MCF 10A (cell line): ENCODE data around the gene TAC4. TPM values are rescaled to one million over a fixed set of nuclear protein-coding genes. Genes with fewer than 3 reads are reported as not detected.

Experiments used
- BruUV-seq: library from RNA; stranded (reverse); fragments of 400-500 nt; replicated peaks from 2 replicates; lab custom pipeline; 2021; lab: Mats Ljungman, UMichigan
- CTCF ChIA-PET: fragments of 300-600 bp; sonication (Branson Sonifier 250); formaldehyde crosslinking; extraction: SDS; loops from one replicate; lab custom pipeline; 2021; ENCODE audit warnings: antibody characterized with exemption, inconsistent platforms; lab: Yijun Ruan, JAX
- POLR2A ChIA-PET: fragments of 300-600, 350-650 bp; sonication (Branson Sonifier 250); formaldehyde crosslinking; extraction: SDS; loops from one replicate; lab custom pipeline; 2020; ENCODE audit warnings: antibody characterized with exemption, inconsistent platforms; lab: Yijun Ruan, JAX
- DNase-seq: peaks from one replicate; pipeline ENCODE4 v3.0.0-alpha.2; 2018; ENCODE audit not compliant: unreplicated experiment
- H3K27ac Mint-ChIP-seq: one replicate; pipeline ENCODE4 v1.8.0; 2022; ENCODE audit warnings: mild to moderate bottlenecking, low read depth, mixed read lengths; ENCODE audit not compliant: unreplicated experiment
- H3K27me3 Mint-ChIP-seq: one replicate; pipeline ENCODE4 v1.8.0; 2022; ENCODE audit warnings: mixed read lengths; ENCODE audit not compliant: insufficient read depth, unreplicated experiment
- H3K36me3 Mint-ChIP-seq: one replicate; pipeline ENCODE4 v1.8.0; 2022; ENCODE audit warnings: mild to moderate bottlenecking, moderate library complexity, mixed read lengths; ENCODE audit not compliant: insufficient read depth, unreplicated experiment
- H3K4me1 Mint-ChIP-seq: one replicate; pipeline ENCODE4 v1.8.0; 2022; ENCODE audit warnings: mixed read lengths; ENCODE audit not compliant: insufficient read depth, unreplicated experiment
- H3K4me3 Mint-ChIP-seq: one replicate; pipeline ENCODE4 v1.8.0; 2022; ENCODE audit warnings: mild to moderate bottlenecking, moderate library complexity, mixed read lengths; ENCODE audit not compliant: unreplicated experiment
- H3K9me3 Mint-ChIP-seq: one replicate; pipeline ENCODE4 v1.8.0; 2022; ENCODE audit warnings: mixed read lengths; ENCODE audit not compliant: unreplicated experiment
- CTCF ChIP-seq: fragments of 200-600 bp; IDR thresholded peaks from one replicate; pipeline ENCODE4 v1.8.0; 2022; ENCODE audit warnings: antibody characterized with exemption, mild to moderate bottlenecking; ENCODE audit not compliant: unreplicated experiment
- intact Hi-C: fragments of 100-400 bp; cut with micrococcal nuclease; formaldehyde crosslinking; loops from 2 replicates; pipeline ENCODE4 v1.14.1; 2022
- total RNA-seq: library from RNA; stranded (reverse); gene quantifications from 2 replicates; pipeline ENCODE4 v1.2.3, GENCODE V29; 2022

The TAC4 gene
- total RNA-seq, 1 experiment from 2014 or later, result not detected

GRCh38 chr17:49817993-49818392, 29.9 kb downstream of the TAC4 start:
- BruUV-seq, result no TSS peak
- no peaks in the 10 kb centered on the region for H3K9me3 Mint-ChIP-seq
- peaks cover 78% of the 10 kb centered on the region for H3K36me3 Mint-ChIP-seq
- H3K4me3 Mint-ChIP-seq, result no peak overlapping the region
- H3K27me3 Mint-ChIP-seq, result no peaks in the 10 kb centered on the region
- no peak for TF ChIP-seq CTCF
- H3K4me1 Mint-ChIP-seq, result no peaks in the 10 kb centered on the region
- no peak for DNase-seq
- POLR2A ChIA-PET, result no interaction called here
- intact Hi-C loops, result no loop called here
- no peak overlapping the region for H3K27ac Mint-ChIP-seq
- CTCF ChIA-PET, result interaction anchor here (0.6 kb wide), 1 partner anchor 260 kb away, joined by 3 read pairs; no protein-coding TSS in a partner anchor

GRCh38 chr17:49815761-49816281, 32.0 kb downstream of the TAC4 start:
- DNase-seq, result no peak
- intact Hi-C loops, result no loop called here
- no peaks in the 10 kb centered on the region for H3K27me3 Mint-ChIP-seq
- BruUV-seq, result no TSS peak
- H3K36me3 Mint-ChIP-seq, result peaks cover 78% of the 10 kb centered on the region
- H3K9me3 Mint-ChIP-seq, result no peaks in the 10 kb centered on the region
- TF ChIP-seq CTCF, result no peak
- H3K4me3 Mint-ChIP-seq, result no peak overlapping the region
- ChIA-PET POLR2A (no interaction called here), CTCF (interaction anchor here (0.6 to 1.3 kb wide), 5 partner anchors 11 to 182 kb away, joined by 3 to 5 read pairs (median 4); no protein-coding TSS in a partner anchor)
- no peak overlapping the region for H3K27ac Mint-ChIP-seq
- no peaks in the 10 kb centered on the region for H3K4me1 Mint-ChIP-seq

DNA sequence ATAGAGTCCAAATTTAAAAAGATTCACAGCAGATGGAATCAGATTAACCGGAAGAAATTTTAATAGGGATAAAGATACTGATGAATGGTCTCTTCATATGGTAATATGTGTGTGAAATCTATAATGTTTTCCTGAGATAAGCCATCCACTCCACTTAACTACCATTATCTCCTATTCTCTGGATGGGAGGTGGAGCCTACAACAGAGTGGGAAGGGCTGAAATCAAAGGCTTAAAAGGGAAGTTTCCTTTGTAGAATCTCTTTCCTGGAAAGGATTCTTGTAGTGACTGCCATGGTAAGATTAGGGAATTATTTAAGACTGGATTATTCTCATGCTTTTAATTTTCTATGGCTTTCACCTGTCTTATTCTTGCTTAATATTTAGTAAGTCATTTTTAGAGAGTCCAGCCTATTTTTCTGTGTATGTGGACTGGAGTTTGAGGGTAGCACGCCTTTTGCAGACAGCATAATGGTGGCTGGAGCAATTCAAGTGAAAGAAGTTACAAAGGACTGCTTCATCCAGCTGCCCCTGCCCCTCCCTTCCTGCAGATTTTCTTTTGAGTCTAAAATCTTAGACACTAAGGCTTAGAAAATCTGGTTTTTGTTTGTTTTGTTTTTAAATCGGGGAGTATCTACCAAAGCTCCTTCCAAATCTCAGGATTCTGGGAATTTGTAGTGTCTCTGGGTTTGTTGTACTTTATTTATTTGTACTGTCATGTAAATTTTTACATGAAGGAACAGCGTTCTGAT, 32.9 kb downstream of the TAC4 start:
- no peak for DNase-seq
- peaks cover 80% of the 10 kb centered on the region for H3K36me3 Mint-ChIP-seq
- no peaks in the 10 kb centered on the region for H3K4me1 Mint-ChIP-seq
- CTCF ChIA-PET, result no interaction called here
- POLR2A ChIA-PET, result no interaction called here
- intact Hi-C loops, result no loop called here
- no peak for TF ChIP-seq CTCF
- no peaks in the 10 kb centered on the region for H3K9me3 Mint-ChIP-seq
- no TSS peak for BruUV-seq
- no peak overlapping the region for H3K27ac Mint-ChIP-seq
- H3K27me3 Mint-ChIP-seq, result no peaks in the 10 kb centered on the region
- H3K4me3 Mint-ChIP-seq, result no peak overlapping the region

DNA sequence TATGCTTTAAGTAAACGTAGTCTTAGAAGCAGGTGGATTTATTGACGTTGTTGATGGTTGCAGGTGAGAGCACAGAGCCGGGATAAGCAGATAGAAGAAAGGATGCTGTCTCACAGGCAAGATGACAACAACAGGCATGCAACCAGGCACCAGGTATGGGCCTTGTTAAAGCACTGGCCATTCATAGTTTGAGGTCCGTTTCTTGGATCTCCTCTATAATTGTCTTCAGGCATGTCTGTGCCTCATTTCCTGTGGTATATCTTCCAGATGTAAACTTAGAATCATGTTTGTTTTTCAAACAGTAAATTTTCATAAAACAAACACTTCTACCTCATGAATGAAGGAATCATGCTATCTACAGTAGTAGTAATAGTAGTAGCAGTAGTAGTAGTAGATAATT, 38.8 kb downstream of the TAC4 start:
- H3K27me3 Mint-ChIP-seq, result no peaks in the 10 kb centered on the region
- intact Hi-C loops, result no loop called here
- H3K36me3 Mint-ChIP-seq, result peaks cover 94% of the 10 kb centered on the region
- no peak overlapping the region for H3K27ac Mint-ChIP-seq
- no peak for TF ChIP-seq CTCF
- H3K4me1 Mint-ChIP-seq, result peaks cover 6% of the 10 kb centered on the region
- no peak overlapping the region for H3K4me3 Mint-ChIP-seq
- no peak for DNase-seq
- CTCF ChIA-PET, result no interaction called here
- no peaks in the 10 kb centered on the region for H3K9me3 Mint-ChIP-seq
- POLR2A ChIA-PET, result no interaction called here
- no TSS peak for BruUV-seq
